Measurements from ENCODE around the gene ADGRB3. TPM values are rescaled to one million over a fixed set of nuclear protein-coding genes. Genes with fewer than 3 reads are reported as not detected.

The ADGRB3 gene
- total and polyA plus RNA-seq, 2 donors (not counting 3 experiments of a cell fraction or from before 2014, with no cell fraction given): not detected

DNA sequence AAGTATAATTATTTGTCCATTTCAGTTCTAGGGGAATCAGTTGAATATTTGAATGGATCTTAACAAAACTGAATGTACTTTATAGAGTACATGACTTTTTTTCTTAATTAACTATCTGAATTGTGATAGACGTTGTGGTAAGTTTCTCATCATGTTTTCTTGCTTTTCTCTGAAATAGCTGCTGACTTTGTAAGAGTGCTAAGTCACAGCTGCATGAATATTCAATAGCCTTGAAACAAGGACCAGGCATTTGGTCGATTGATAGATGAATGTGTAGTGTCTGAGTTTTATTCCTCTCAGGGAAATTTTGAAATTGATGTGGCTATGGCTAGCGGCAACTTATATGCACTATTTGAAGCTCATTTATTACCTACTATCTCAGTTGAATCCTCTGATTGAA, 56.0 kb downstream of the ADGRB3 start:
- Histone ChIP-seq H3K9me3 (replicated peaks; ENCODE audit: control insufficient read depth, insufficient read depth, low read length) (no peaks in the 10 kb centered on the region), H3K36me3 (ENCODE audit: control insufficient read depth in 2 of 2, extremely low read depth in 1 of 2, insufficient read depth in 2 of 2, low read length in 2 of 2) (no peaks in the 10 kb centered on the region), H3K79me2 (ENCODE audit: control insufficient read depth, insufficient read depth, low read length) (no peaks in the 10 kb centered on the region), H3K27ac (ENCODE audit: insufficient read depth, low read depth, low read length) (no peak overlapping the region), H3K27me3 (ENCODE audit: control insufficient read depth in 2 of 2, insufficient read depth in 2 of 2, low read length in 2 of 2) (no peaks in the 10 kb centered on the region), H3K9ac (replicated peaks; ENCODE audit: extremely low read depth, insufficient read depth, low read length) (no peak overlapping the region), H3K4me3 (replicated peaks in 1 of 3; ENCODE audit: insufficient read depth in 1 of 3, low read depth in 1 of 3, low read length in 3 of 3) (no peak overlapping the region), H4K20me1 (replicated peaks; ENCODE audit: control insufficient read depth, extremely low read depth, insufficient read depth, low read length) (no peaks in the 10 kb centered on the region), H3K9me1 (replicated peaks; ENCODE audit: control insufficient read depth, extremely low read depth, insufficient read depth, low read length) (no peaks in the 10 kb centered on the region), H2AFZ (ENCODE audit: low read depth, low read length) (no peak overlapping the region), H3K4me1 (ENCODE audit: control insufficient read depth, extremely low read depth, insufficient read depth, low read length) (no peaks in the 10 kb centered on the region), H3K4me2 (ENCODE audit: insufficient read depth, low read length) (no peak overlapping the region)
- TF ChIP-seq EZH2 (IDR thresholded peaks at IDR 0.05; ENCODE audit: borderline replicate concordance, low read depth, low read length, severe bottlenecking) (no peak), POLR2AphosphoS5 (IDR thresholded peaks at IDR 0.05; ENCODE audit: insufficient read depth, low read depth, low read length) (no peak), JUN (IDR thresholded peaks at IDR 0.05; ENCODE audit: borderline replicate concordance, insufficient read depth, insufficient read length, low read depth) (no peak)
- POLR2A ChIA-PET: no interaction called here
- CTCF ChIA-PET: no interaction called here
- intact Hi-C loops (cut with micrococcal nuclease): no loop called here
- DNase-seq (ENCODE audit: low read depth, low spot score) (no peak), FAIRE-seq (no peak)
- dilution Hi-C loops (cut with MboI; ENCODE audit: extremely low pct_ligation_motif_present, low sequenced_read_pairs): no loop called here
- BruUV-seq (replicated peaks): no TSS peak

DNA sequence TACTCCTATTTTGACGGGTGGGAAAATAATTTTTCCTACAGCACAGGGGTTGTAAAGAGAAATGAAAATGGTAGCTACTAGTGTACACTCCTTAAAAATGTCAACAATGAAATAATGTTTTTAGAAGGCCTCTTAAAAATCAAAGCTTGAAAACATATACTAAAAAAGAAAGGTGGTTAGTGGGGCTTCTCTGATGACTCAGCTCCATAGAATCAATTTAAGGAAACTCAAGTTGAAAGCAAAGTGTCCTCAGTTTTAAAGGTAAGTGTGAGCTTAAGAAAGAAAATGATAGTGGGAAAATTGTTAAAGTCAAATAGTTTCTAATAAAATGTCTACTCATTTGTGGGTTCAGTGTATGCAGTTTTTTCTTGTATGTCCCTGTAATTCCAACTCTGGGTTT, 58.2 kb downstream of the ADGRB3 start:
- Histone ChIP-seq H3K4me2 (ENCODE audit: insufficient read depth, low read length) (no peak overlapping the region), H3K4me3 (replicated peaks in 1 of 3; ENCODE audit: insufficient read depth in 1 of 3, low read depth in 1 of 3, low read length in 3 of 3) (no peak overlapping the region), H3K9ac (replicated peaks; ENCODE audit: extremely low read depth, insufficient read depth, low read length) (no peak overlapping the region), H3K9me3 (replicated peaks; ENCODE audit: control insufficient read depth, insufficient read depth, low read length) (no peaks in the 10 kb centered on the region), H3K79me2 (ENCODE audit: control insufficient read depth, insufficient read depth, low read length) (no peaks in the 10 kb centered on the region), H4K20me1 (replicated peaks; ENCODE audit: control insufficient read depth, extremely low read depth, insufficient read depth, low read length) (no peaks in the 10 kb centered on the region), H3K9me1 (replicated peaks; ENCODE audit: control insufficient read depth, extremely low read depth, insufficient read depth, low read length) (no peaks in the 10 kb centered on the region), H2AFZ (ENCODE audit: low read depth, low read length) (no peak overlapping the region), H3K27me3 (ENCODE audit: control insufficient read depth in 2 of 2, insufficient read depth in 2 of 2, low read length in 2 of 2) (no peaks in the 10 kb centered on the region), H3K36me3 (ENCODE audit: control insufficient read depth in 2 of 2, extremely low read depth in 1 of 2, insufficient read depth in 2 of 2, low read length in 2 of 2) (no peaks in the 10 kb centered on the region), H3K4me1 (ENCODE audit: control insufficient read depth, extremely low read depth, insufficient read depth, low read length) (no peaks in the 10 kb centered on the region), H3K27ac (ENCODE audit: insufficient read depth, low read depth, low read length) (no peak overlapping the region)
- FAIRE-seq (no peak), DNase-seq (ENCODE audit: low read depth, low spot score) (no peak)
- ChIA-PET POLR2A (no interaction called here), CTCF (no interaction called here)
- BruUV-seq (replicated peaks): no TSS peak
- intact Hi-C loops (cut with micrococcal nuclease) (no loop called here), dilution Hi-C loops (cut with MboI; ENCODE audit: extremely low pct_ligation_motif_present, low sequenced_read_pairs) (no loop called here)
- TF ChIP-seq FOS (IDR thresholded peaks at IDR 0.05; ENCODE audit: borderline replicate concordance, insufficient read depth, low read length) (no peak), MYC (IDR thresholded peaks at IDR 0.05; ENCODE audit: low read depth, low read length) (no peak), POLR2AphosphoS5 (IDR thresholded peaks at IDR 0.05; ENCODE audit: insufficient read depth, low read depth, low read length) (no peak), JUN (IDR thresholded peaks at IDR 0.05; ENCODE audit: borderline replicate concordance, insufficient read depth, insufficient read length, low read depth) (no peak), POLR2A (IDR thresholded peaks at IDR 0.05; ENCODE audit: low read depth, low read length) (no peak), GATA2 (IDR thresholded peaks at IDR 0.05; ENCODE audit: insufficient read depth, insufficient read length, low read depth, low read length) (no peak)
- TF ChIP-seq, protein P1, sequence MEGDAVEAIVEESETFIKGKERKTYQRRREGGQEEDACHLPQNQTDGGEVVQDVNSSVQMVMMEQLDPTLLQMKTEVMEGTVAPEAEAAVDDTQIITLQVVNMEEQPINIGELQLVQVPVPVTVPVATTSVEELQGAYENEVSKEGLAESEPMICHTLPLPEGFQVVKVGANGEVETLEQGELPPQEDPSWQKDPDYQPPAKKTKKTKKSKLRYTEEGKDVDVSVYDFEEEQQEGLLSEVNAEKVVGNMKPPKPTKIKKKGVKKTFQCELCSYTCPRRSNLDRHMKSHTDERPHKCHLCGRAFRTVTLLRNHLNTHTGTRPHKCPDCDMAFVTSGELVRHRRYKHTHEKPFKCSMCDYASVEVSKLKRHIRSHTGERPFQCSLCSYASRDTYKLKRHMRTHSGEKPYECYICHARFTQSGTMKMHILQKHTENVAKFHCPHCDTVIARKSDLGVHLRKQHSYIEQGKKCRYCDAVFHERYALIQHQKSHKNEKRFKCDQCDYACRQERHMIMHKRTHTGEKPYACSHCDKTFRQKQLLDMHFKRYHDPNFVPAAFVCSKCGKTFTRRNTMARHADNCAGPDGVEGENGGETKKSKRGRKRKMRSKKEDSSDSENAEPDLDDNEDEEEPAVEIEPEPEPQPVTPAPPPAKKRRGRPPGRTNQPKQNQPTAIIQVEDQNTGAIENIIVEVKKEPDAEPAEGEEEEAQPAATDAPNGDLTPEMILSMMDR (IDR thresholded peaks at IDR 0.05; ENCODE audit: extremely low read depth in 1 of 2, insufficient read depth in 1 of 2, low read depth in 1 of 2, low read length in 2 of 2): no peak
- TF ChIP-seq, protein P2, sequence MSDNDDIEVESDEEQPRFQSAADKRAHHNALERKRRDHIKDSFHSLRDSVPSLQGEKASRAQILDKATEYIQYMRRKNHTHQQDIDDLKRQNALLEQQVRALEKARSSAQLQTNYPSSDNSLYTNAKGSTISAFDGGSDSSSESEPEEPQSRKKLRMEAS (IDR thresholded peaks at IDR 0.05; ENCODE audit: insufficient read depth, insufficient read length): no peak
